Measurements from ENCODE around the gene IFNG.

DNA sequence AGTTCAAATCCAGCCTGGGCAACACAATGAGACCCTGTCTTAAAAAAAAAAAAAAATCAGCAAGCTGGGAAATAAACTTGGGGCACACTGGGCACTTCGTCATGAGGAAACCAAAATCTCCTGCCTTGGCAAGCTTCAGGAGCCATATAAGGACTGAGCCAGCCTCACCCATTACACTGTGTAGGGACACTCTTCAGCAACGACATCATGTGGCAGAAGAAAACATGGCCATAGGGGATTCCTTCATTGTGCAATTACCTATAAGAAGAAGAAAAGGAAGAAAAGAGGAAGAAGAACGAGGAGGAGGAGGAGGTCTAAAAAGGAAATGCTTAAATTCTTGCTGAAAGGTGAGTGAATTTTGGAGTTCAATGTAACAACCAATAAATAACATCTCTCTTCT, 26.1 kb upstream of the IFNG start:
- TF ChIP-seq, protein P1, sequence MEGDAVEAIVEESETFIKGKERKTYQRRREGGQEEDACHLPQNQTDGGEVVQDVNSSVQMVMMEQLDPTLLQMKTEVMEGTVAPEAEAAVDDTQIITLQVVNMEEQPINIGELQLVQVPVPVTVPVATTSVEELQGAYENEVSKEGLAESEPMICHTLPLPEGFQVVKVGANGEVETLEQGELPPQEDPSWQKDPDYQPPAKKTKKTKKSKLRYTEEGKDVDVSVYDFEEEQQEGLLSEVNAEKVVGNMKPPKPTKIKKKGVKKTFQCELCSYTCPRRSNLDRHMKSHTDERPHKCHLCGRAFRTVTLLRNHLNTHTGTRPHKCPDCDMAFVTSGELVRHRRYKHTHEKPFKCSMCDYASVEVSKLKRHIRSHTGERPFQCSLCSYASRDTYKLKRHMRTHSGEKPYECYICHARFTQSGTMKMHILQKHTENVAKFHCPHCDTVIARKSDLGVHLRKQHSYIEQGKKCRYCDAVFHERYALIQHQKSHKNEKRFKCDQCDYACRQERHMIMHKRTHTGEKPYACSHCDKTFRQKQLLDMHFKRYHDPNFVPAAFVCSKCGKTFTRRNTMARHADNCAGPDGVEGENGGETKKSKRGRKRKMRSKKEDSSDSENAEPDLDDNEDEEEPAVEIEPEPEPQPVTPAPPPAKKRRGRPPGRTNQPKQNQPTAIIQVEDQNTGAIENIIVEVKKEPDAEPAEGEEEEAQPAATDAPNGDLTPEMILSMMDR (IDR thresholded peaks at IDR 0.05; ENCODE audit: low read depth, low read length) = no peak
- TF ChIP-seq, protein P2, sequence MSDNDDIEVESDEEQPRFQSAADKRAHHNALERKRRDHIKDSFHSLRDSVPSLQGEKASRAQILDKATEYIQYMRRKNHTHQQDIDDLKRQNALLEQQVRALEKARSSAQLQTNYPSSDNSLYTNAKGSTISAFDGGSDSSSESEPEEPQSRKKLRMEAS (IDR thresholded peaks at IDR 0.05; ENCODE audit: low read depth, low read length) = no peak
- no peak for TF ChIP-seq POLR2A (IDR thresholded peaks at IDR 0.05; ENCODE audit: extremely low read depth, insufficient read length)
